ENCODE results near the gene ASXL2. TPM values are rescaled to one million over a fixed set of nuclear protein-coding genes. Genes with fewer than 3 reads are reported as not detected.

ASXL2 gene
- total and polyA plus RNA-seq, 2 of the 13 experiments (the other 11 are each of a cell fraction or from before 2014, with no cell fraction given), result 12.1 to 19.2 TPM

GRCh38 chr2:25692737-25693445 is 185.4 kb downstream of the ASXL2 start (continued):
- TF ChIP-seq ZNF839 (CRISPR knock-in tag; IDR thresholded peaks at IDR 0.05; ENCODE audit: borderline replicate concordance), result no peak
- TF ChIP-seq, protein P1, sequence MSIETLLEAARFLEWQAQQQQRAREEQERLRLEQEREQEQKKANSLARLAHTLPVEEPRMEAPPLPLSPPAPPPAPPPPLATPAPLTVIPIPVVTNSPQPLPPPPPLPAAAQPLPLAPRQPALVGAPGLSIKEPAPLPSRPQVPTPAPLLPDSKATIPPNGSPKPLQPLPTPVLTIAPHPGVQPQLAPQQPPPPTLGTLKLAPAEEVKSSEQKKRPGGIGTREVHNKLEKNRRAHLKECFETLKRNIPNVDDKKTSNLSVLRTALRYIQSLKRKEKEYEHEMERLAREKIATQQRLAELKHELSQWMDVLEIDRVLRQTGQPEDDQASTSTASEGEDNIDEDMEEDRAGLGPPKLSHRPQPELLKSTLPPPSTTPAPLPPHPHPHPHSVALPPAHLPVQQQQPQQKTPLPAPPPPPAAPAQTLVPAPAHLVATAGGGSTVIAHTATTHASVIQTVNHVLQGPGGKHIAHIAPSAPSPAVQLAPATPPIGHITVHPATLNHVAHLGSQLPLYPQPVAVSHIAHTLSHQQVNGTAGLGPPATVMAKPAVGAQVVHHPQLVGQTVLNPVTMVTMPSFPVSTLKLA (IDR thresholded peaks at IDR 0.05), result 0 out of 2 replicates have a peak, but pooled peaks have one; percentile 23
- no peak for TF ChIP-seq CBX2 (IDR thresholded peaks at IDR 0.05; ENCODE audit: low read depth, low read length)
- TF ChIP-seq CBX2 (CRISPR knock-in tag; IDR thresholded peaks at IDR 0.05; ENCODE audit: low read depth), result no peak
- TF ChIP-seq, protein P2, sequence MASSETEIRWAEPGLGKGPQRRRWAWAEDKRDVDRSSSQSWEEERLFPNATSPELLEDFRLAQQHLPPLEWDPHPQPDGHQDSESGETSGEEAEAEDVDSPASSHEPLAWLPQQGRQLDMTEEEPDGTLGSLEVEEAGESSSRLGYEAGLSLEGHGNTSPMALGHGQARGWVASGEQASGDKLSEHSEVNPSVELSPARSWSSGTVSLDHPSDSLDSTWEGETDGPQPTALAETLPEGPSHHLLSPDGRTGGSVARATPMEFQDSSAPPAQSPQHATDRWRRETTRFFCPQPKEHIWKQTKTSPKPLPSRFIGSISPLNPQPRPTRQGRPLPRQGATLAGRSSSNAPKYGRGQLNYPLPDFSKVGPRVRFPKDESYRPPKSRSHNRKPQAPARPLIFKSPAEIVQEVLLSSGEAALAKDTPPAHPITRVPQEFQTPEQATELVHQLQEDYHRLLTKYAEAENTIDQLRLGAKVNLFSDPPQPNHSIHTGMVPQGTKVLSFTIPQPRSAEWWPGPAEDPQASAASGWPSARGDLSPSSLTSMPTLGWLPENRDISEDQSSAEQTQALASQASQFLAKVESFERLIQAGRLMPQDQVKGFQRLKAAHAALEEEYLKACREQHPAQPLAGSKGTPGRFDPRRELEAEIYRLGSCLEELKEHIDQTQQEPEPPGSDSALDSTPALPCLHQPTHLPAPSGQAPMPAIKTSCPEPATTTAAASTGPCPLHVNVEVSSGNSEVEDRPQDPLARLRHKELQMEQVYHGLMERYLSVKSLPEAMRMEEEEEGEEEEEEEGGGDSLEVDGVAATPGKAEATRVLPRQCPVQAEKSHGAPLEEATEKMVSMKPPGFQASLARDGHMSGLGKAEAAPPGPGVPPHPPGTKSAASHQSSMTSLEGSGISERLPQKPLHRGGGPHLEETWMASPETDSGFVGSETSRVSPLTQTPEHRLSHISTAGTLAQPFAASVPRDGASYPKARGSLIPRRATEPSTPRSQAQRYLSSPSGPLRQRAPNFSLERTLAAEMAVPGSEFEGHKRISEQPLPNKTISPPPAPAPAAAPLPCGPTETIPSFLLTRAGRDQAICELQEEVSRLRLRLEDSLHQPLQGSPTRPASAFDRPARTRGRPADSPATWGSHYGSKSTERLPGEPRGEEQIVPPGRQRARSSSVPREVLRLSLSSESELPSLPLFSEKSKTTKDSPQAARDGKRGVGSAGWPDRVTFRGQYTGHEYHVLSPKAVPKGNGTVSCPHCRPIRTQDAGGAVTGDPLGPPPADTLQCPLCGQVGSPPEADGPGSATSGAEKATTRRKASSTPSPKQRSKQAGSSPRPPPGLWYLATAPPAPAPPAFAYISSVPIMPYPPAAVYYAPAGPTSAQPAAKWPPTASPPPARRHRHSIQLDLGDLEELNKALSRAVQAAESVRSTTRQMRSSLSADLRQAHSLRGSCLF (CRISPR knock-in tag; IDR thresholded peaks at IDR 0.05; ENCODE audit: borderline replicate concordance), result no peak
- TF ChIP-seq SRY (CRISPR knock-in tag; IDR thresholded peaks at IDR 0.05), result no peak
- TF ChIP-seq ZSCAN31 (CRISPR knock-in tag; IDR thresholded peaks at IDR 0.05; ENCODE audit: low read depth), result no peak
- no peak for TF ChIP-seq ZBTB8A (CRISPR knock-in tag; IDR thresholded peaks at IDR 0.05; ENCODE audit: borderline replicate concordance, low read depth)
- no peak for TF ChIP-seq ZFY (CRISPR knock-in tag; IDR thresholded peaks at IDR 0.05)
- TF ChIP-seq GTF3A (CRISPR knock-in tag; conservative IDR thresholded peaks at IDR 0.05), result no peak; the same call in 1 of the 2 replicates
- TF ChIP-seq ZNF841 (CRISPR knock-in tag; IDR thresholded peaks at IDR 0.05; ENCODE audit: borderline replicate concordance), result no peak
- 0 out of 2 replicates have a peak, but pooled peaks have one; percentile 13 for TF ChIP-seq MIXL1 (CRISPR knock-in tag; IDR thresholded peaks at IDR 0.05)
- no peak for TF ChIP-seq TSC22D2 (CRISPR knock-in tag; IDR thresholded peaks at IDR 0.05; ENCODE audit: borderline replicate concordance)
- TF ChIP-seq SRSF9 (IDR thresholded peaks at IDR 0.05; ENCODE audit: borderline replicate concordance, insufficient read depth, low read depth, low read length, poor library complexity, severe bottlenecking), result no peak
- TF ChIP-seq EHMT2 (IDR thresholded peaks at IDR 0.05; ENCODE audit: borderline replicate concordance, low read depth, low read length), result peak; percentile 51; the same call in 1 of the 2 replicates
- TF ChIP-seq LCORL (IDR thresholded peaks at IDR 0.05), result no peak
- TF ChIP-seq LCORL (CRISPR knock-in tag; IDR thresholded peaks at IDR 0.05), result no peak
- TF ChIP-seq CAMTA2 (CRISPR knock-in tag; IDR thresholded peaks at IDR 0.05; ENCODE audit: borderline replicate concordance), result no peak
- TF ChIP-seq ARNT (IDR thresholded peaks at IDR 0.05), result no peak
- TF ChIP-seq ZBTB37 (CRISPR knock-in tag; IDR thresholded peaks at IDR 0.05), result no peak
- TF ChIP-seq ZNF598 (CRISPR knock-in tag; IDR thresholded peaks at IDR 0.05; ENCODE audit: borderline replicate concordance), result no peak
- TF ChIP-seq ZBTB7A (CRISPR knock-in tag; IDR thresholded peaks at IDR 0.05), result no peak
